SK-N-SH (cell line): ENCODE results near the gene IPPK.

Experiments used
- GABPA ChIP-seq: IDR thresholded peaks from 2 replicates; pipeline ENCODE4 v1.4.0; 2012; ENCODE audit warnings: low read depth, mild to moderate bottlenecking
- MXI1 ChIP-seq: IDR thresholded peaks from 2 replicates; pipeline ENCODE4 v1.6.1; 2012; ENCODE audit warnings: mild to moderate bottlenecking, low read depth, low read length, improper control_type of control experiment
- RAD21 ChIP-seq: IDR thresholded peaks from 2 replicates; pipeline ENCODE4 v1.6.1; 2012; ENCODE audit warnings: mild to moderate bottlenecking, low read length
- RCOR1 ChIP-seq: fragments of 150-350 bp; IDR thresholded peaks from 2 replicates; pipeline ENCODE4 v1.6.1; 2017; ENCODE audit warnings: antibody characterized with exemption, low read length
- RFX5 ChIP-seq: IDR thresholded peaks from 2 replicates; pipeline ENCODE4 v1.6.1; 2012; ENCODE audit warnings: mild to moderate bottlenecking, improper control_type of control experiment, low read length
- TCF12 ChIP-seq: IDR thresholded peaks from 2 replicates; pipeline ENCODE4 v1.4.0; 2012
- TEAD4 ChIP-seq: IDR thresholded peaks from 2 replicates; pipeline ENCODE4 v1.4.0; 2012; ENCODE audit warnings: mild to moderate bottlenecking, borderline replicate concordance; ENCODE audit not compliant: insufficient read depth
- TF ChIP-seq, protein P1 (sequence below): fragments of 200-600 bp; sonication (generic); IDR thresholded peaks from 2 replicates; pipeline ENCODE4 v1.6.1; 2017; ENCODE audit warnings: antibody characterized with exemption, mild to moderate bottlenecking, moderate library complexity
- TF ChIP-seq, protein P2 (sequence below): IDR thresholded peaks from 2 replicates; pipeline ENCODE4 v1.4.0; 2012; ENCODE audit warnings: low read depth
- TF ChIP-seq, protein P3 (sequence below): IDR thresholded peaks from 2 replicates; pipeline ENCODE4 v1.6.1; 2012; ENCODE audit warnings: mild to moderate bottlenecking, low read depth, low read length, moderate library complexity

DNA sequence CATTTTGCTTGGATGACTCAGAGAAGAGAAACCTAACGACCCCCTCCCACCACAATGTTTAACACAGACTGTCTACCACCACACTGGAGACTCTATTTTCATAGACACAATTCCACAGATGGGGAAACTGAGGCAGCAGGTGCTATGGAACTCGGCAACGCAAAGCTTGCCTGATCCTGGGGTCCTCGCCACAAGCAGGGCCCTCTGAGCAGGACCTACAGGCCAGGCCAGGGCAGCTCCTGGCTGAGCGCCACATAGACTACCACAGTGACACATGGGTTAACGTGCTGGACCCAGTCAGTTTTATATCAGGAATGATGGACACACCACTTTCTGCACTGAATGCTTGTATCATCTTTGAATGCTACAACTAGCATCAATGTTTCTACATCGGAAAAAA lies 11.8 kb downstream of the IPPK start:
- TF ChIP-seq, protein P1, sequence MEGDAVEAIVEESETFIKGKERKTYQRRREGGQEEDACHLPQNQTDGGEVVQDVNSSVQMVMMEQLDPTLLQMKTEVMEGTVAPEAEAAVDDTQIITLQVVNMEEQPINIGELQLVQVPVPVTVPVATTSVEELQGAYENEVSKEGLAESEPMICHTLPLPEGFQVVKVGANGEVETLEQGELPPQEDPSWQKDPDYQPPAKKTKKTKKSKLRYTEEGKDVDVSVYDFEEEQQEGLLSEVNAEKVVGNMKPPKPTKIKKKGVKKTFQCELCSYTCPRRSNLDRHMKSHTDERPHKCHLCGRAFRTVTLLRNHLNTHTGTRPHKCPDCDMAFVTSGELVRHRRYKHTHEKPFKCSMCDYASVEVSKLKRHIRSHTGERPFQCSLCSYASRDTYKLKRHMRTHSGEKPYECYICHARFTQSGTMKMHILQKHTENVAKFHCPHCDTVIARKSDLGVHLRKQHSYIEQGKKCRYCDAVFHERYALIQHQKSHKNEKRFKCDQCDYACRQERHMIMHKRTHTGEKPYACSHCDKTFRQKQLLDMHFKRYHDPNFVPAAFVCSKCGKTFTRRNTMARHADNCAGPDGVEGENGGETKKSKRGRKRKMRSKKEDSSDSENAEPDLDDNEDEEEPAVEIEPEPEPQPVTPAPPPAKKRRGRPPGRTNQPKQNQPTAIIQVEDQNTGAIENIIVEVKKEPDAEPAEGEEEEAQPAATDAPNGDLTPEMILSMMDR, result no peak
- TF ChIP-seq MXI1, result no peak
- TF ChIP-seq GABPA, result no peak
- no peak for TF ChIP-seq RCOR1
- TF ChIP-seq TEAD4, result no peak
- no peak for TF ChIP-seq TCF12
- TF ChIP-seq, protein P2, sequence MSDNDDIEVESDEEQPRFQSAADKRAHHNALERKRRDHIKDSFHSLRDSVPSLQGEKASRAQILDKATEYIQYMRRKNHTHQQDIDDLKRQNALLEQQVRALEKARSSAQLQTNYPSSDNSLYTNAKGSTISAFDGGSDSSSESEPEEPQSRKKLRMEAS, result no peak
- no peak for TF ChIP-seq RAD21
- TF ChIP-seq, protein P3, sequence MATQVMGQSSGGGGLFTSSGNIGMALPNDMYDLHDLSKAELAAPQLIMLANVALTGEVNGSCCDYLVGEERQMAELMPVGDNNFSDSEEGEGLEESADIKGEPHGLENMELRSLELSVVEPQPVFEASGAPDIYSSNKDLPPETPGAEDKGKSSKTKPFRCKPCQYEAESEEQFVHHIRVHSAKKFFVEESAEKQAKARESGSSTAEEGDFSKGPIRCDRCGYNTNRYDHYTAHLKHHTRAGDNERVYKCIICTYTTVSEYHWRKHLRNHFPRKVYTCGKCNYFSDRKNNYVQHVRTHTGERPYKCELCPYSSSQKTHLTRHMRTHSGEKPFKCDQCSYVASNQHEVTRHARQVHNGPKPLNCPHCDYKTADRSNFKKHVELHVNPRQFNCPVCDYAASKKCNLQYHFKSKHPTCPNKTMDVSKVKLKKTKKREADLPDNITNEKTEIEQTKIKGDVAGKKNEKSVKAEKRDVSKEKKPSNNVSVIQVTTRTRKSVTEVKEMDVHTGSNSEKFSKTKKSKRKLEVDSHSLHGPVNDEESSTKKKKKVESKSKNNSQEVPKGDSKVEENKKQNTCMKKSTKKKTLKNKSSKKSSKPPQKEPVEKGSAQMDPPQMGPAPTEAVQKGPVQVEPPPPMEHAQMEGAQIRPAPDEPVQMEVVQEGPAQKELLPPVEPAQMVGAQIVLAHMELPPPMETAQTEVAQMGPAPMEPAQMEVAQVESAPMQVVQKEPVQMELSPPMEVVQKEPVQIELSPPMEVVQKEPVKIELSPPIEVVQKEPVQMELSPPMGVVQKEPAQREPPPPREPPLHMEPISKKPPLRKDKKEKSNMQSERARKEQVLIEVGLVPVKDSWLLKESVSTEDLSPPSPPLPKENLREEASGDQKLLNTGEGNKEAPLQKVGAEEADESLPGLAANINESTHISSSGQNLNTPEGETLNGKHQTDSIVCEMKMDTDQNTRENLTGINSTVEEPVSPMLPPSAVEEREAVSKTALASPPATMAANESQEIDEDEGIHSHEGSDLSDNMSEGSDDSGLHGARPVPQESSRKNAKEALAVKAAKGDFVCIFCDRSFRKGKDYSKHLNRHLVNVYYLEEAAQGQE, result no peak
- TF ChIP-seq RFX5, result no peak
